ENCODE results near the gene INO80B. TPM values are rescaled to one million over a fixed set of nuclear protein-coding genes. Genes with fewer than 3 reads are reported as not detected.

INO80B gene
- total RNA-seq, 2 experiments from 2014 or later = 31.1 to 39.5 TPM

Other genes with a start within 250 kb of the INO80B start
- 1 to 10 TPM in 1 of 2 experiments, under 1 TPM in 1; 0.42 to 2.6 TPM for gene SLC4A5, start 111.7 kb upstream of the INO80B start, total RNA-seq
- 100 to 1,000 TPM in 1 of 2 experiments, 10 to 100 TPM in 1; 98.3 to 108 TPM for gene DCTN1, start 74.8 kb upstream of the INO80B start, total RNA-seq
- 1 to 10 TPM in 1 of 2 experiments, under 1 TPM in 1; 0.93 to 1.8 TPM for gene C2orf81, start 33.5 kb upstream of the INO80B start, total RNA-seq
- 10 to 100 TPM; 82.7 to 84.0 TPM for gene WDR54, start 33.4 kb upstream of the INO80B start, total RNA-seq
- gene RTKN, start 13.2 kb upstream of the INO80B start, total RNA-seq = 1 to 10 TPM in 1 of 2 experiments, under 1 TPM in 1; 0.50 to 1.9 TPM
- gene WBP1, start 3.4 kb downstream of the INO80B start, total RNA-seq = 10 to 100 TPM; 40.5 to 46.8 TPM
- 10 to 100 TPM; 60.4 to 78.2 TPM for gene MOGS, start 10.3 kb downstream of the INO80B start, total RNA-seq
- 100 to 1,000 TPM in 1 of 2 experiments, 10 to 100 TPM in 1; 93.9 to 111 TPM for gene MRPL53, start 17.6 kb downstream of the INO80B start, total RNA-seq
- gene CCDC142, start 27.9 kb downstream of the INO80B start, total RNA-seq = 10 to 100 TPM; 26.5 to 29.5 TPM
- gene TTC31, start 28.0 kb downstream of the INO80B start, total RNA-seq = 10 to 100 TPM; 39.4 to 48.8 TPM
- gene LBX2, start 44.5 kb downstream of the INO80B start, total RNA-seq = 1 to 10 TPM; 1.3 to 2.4 TPM
- 10 to 100 TPM; 15.5 to 34.0 TPM for gene PCGF1, start 52.6 kb downstream of the INO80B start, total RNA-seq
- 1 to 10 TPM in 1 of 2 experiments, under 1 TPM in 1; 0.82 to 1.3 TPM for gene TLX2, start 59.4 kb downstream of the INO80B start, total RNA-seq
- under 1 TPM; 0.38 to 0.94 TPM for gene DQX1, start 71.1 kb downstream of the INO80B start, total RNA-seq
- gene AUP1, start 74.6 kb downstream of the INO80B start, total RNA-seq = 100 to 1,000 TPM; 140 to 158 TPM
- 10 to 100 TPM; 52.2 to 87.2 TPM for gene HTRA2, start 74.8 kb downstream of the INO80B start, total RNA-seq
- gene LOXL3, start 98.9 kb downstream of the INO80B start, total RNA-seq = 1 to 10 TPM in 1 of 2 experiments, under 1 TPM in 1; 0.76 to 1.8 TPM
- gene DOK1, start 99.6 kb downstream of the INO80B start, total RNA-seq = 10 to 100 TPM; 47.1 to 52.1 TPM
- not detected for gene M1AP, start 193.2 kb downstream of the INO80B start, total RNA-seq
- gene SEMA4F, start 199.2 kb downstream of the INO80B start, total RNA-seq = 1 to 10 TPM; 4.1 to 6.8 TPM